ENCODE results near the gene ZNF511.

ZNF511 gene

GRCh38 chr10:133293810-133294119 lies 14.9 kb upstream of the ZNF511 start:
- no peak for DNase-seq

GRCh38 chr10:133294189-133294588 lies 14.5 kb upstream of the ZNF511 start:
- DNase-seq = no peak

GRCh38 chr10:133295426-133296320 lies 13.0 kb upstream of the ZNF511 start:
- DNase-seq = no peak

- no peak for DNase-seq
Observed at GRCh38 chr10:133297504-133297903, 11.2 kb upstream of the ZNF511 start.

GRCh38 chr10:133298466-133298865 lies 10.2 kb upstream of the ZNF511 start:
- no peak for DNase-seq

- no peak for DNase-seq
Observed at GRCh38 chr10:133299224-133299623, 9.5 kb upstream of the ZNF511 start.

GRCh38 chr10:133299738-133300137 lies 9.0 kb upstream of the ZNF511 start:
- no peak for DNase-seq

GRCh38 chr10:133302230-133302629 lies 6.5 kb upstream of the ZNF511 start:
- DNase-seq = no peak

- no peak for DNase-seq
Observed at GRCh38 chr10:133303206-133303605, 5.5 kb upstream of the ZNF511 start.

GRCh38 chr10:133306097-133306476 lies 2.6 kb upstream of the ZNF511 start:
- no peak for DNase-seq

- DNase-seq = no peak
Observed at GRCh38 chr10:133306941-133307379, 1.8 kb upstream of the ZNF511 start.

GRCh38 chr10:133307776-133308420 lies 816 bp upstream of the ZNF511 start:
- peak; percentile 63 to 89 (median 81) for DNase-seq

- peak; percentile 87 to 96 (median 90) for DNase-seq
Observed at GRCh38 chr10:133309100-133309719, 496 bp downstream of the ZNF511 start.

GRCh38 chr10:133309720-133310398 lies 1.1 kb downstream of the ZNF511 start:
- DNase-seq = no peak

GRCh38 chr10:133310399-133310755 lies 1.7 kb downstream of the ZNF511 start:
- no peak for DNase-seq

- no peak for DNase-seq
Observed at GRCh38 chr10:133310789-133311188, 2.1 kb downstream of the ZNF511 start.

GRCh38 chr10:133311570-133311969 lies 2.9 kb downstream of the ZNF511 start:
- DNase-seq = no peak

- DNase-seq = no peak
Observed at GRCh38 chr10:133312016-133312768, 3.5 kb downstream of the ZNF511 start.

GRCh38 chr10:133312769-133313145 lies 4.0 kb downstream of the ZNF511 start:
- no peak for DNase-seq

- DNase-seq = no peak
Observed at GRCh38 chr10:133313192-133313591, 4.5 kb downstream of the ZNF511 start.

- DNase-seq = no peak
Observed at GRCh38 chr10:133314911-133315310, 6.2 kb downstream of the ZNF511 start.

- peak in 1 of 5 experiments; percentile 29 for DNase-seq
Observed at GRCh38 chr10:133315847-133316246, 7.1 kb downstream of the ZNF511 start.

GRCh38 chr10:133316266-133316665 lies 7.6 kb downstream of the ZNF511 start:
- DNase-seq = no peak
